Bone marrow (tissue), 2 donors: ENCODE measurements around the gene MAML2.

Experiments
- DNase-seq, 2 donors: peaks; one replicate each; lab custom pipeline; 2025; lab: John Stamatoyannopoulos, UW

MAML2 gene

DNA sequence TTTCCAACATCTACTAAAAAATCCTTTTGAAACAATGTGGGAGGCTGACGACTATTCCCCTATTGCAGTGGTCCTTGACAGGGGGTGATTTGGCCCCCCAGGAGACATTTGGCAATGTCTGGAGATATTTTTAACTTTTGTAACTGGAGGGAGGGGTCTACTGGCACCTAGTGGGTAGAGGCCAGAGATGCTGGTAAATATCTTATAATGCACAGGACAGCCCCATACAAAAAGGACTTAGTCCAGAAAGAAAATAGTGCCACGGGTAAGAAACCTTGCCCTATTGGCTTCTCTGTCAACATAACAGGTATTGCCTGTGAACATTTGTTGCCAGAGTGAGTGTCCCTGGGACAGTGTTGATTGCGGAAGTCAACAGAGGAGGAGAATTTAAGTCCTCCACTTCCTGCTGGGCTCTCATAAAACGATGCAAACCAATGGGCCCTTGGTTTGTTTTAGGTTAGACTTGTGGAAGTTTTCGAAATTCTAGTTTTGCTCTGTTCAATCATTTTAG lies 101.6 kb downstream of the MAML2 start:
- no peak for DNase-seq

DNA sequence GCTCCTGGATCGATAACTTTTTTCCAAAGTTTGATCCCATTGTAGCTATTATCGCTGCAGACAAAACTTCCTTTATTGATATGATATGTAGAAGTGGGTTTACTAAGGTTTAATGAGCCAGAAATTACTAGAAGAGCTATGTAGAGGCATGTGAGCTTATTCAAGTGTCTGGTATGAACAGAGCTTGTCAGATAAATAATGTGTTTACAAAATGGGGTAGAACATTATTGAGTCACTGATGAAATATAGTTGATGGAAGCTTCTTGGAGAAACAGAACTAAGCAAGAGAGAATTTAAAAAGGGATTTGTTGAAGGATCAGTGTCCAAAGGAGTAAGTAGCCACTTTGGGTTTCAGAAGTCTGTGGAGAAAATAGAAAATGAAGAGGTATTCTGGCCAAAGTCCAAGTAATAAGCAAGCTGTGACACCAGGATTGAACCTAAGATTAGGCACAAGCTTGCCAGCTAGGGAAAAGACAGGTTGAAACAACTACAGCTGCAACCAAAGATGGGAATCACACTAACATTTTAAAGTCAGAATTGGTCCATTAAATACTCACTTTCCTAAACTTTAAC lies 104.3 kb downstream of the MAML2 start:
- DNase-seq, result no peak

DNA sequence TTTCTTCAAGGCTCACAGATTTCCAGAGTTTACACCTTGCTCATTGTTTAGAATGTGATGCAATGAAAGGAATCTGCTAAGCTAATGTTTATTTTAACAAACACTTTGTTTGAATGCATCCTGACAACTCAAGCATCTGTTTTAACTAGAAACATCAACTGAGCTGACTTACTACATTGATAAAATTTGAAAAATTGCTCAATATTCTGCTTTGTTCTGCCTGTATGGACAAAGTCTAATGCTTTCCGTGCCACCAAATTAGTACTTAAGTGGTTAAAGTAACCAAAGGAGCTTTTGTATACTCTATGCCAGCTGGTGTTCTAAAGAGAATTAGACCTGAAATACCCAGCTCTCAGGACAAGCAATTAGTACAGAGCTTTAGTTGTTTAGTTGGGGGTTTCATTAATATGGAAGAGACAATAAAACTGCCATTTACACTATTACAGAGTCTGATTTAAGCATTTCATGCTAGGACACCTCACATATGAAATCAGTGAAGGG lies 105.2 kb downstream of the MAML2 start:
- DNase-seq, result no peak

DNA sequence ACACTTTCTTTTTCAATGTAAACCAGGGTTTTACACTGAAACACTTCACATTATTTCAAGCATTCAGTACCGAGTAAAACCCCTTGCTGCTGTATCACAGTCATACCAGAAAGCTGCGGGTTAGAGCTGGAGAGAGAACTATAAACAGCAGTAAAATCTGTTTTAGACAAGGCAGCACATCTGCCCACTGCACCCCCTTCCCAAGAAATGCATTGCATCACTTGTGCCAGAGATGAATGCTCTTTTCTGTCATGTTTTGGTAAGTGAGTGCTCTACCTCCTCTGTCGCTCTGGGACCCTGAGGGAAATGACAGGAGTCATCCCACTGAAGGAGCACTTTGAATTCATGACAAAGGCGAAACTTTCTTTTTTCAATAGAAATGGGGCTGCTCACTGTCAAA lies 107.2 kb downstream of the MAML2 start:
- no peak for DNase-seq

DNA sequence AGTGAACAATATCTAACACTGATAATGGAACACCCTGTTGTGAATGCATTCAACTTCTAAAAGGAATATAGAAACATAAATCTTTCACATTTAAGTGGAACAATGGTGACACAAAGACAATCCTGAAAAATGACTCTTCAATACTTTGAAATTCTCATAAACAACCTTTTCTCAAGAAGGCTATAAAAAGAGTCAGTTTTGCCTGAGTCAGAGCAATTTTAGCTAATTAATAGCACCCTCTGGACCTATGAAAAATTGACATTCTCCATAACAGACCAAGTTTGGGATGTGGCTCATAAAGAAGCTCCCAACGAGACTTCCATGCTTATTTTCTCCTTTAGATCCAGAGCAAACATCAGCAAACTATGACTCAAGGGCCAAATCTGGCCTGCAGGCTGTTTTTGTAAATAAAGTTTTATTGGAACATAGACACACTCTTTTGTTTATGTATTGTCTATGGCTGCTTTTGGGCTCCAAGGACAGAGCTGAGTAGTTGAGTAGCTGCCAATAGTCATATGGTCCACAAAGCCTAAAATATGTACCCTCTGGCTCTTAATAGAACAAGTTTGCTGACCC lies 108.0 kb downstream of the MAML2 start:
- no peak for DNase-seq

DNA sequence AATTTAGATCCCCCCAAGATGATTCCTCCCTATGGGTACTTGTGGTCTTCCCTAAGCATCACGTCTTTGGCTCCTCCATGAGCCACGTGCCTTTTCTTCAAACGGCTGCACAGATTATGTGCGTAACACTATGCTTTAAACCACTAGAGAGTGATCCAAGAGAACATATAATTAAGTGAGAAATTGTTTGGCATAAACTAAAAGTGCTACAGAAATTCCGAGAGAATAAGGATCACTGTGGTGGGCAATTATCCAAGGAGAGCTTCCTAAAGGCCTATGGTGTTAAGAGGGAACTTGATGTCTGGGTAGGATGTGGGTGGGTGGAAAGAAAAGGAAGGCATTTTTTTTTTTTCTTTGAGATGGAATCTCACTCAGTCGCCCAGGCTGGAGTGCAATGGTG lies 110.9 kb downstream of the MAML2 start:
- no peak for DNase-seq

DNA sequence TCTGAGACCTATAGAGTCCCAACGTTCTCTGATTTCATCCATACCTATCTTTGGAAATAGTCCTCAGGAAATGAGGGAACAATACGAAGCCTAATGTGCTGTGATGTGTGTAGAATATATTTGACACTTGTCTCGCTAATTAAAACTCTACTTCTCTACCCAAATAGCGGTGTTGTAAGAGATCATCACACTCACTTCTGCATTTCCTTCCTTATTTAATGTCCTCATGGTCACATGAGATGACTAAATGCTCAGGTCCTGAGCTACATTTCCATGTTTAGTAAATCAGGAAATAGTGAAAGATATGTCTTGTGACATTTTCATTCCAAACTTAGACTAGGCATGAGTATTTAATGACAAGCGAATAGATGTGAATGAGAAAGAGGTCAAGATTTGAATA lies 112.3 kb downstream of the MAML2 start:
- DNase-seq, result peak in 1 of 2 donors; percentile 80

DNA sequence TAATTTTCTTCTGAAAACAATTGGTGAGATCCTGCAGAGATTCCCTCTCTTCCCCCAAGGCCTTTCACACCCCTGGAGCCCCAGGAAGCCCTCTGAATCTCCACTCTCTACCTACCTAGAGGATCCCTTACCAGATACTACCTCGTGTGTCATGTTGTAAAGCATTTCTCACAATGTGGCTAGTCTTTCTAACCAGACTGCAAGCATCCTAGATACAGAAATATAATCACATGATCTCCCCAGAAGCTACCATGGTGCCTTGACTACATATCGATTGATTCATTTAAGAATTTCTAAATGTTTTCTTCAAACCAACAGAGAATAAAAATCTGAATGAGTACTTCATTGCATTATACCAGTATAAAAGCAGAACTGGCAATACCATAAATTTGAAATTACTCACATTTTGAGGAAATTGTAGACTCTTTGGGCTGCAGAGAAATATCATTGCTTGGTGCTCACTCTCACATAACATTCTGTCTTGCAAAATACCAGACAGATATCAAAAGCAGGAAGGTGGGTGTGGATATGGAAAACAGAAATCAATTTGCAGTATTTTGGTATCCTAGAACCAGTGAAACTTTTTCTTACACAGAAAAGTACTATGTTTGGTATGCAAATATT lies 113.5 kb downstream of the MAML2 start:
- peak in 1 of 2 donors; percentile 37 for DNase-seq

DNA sequence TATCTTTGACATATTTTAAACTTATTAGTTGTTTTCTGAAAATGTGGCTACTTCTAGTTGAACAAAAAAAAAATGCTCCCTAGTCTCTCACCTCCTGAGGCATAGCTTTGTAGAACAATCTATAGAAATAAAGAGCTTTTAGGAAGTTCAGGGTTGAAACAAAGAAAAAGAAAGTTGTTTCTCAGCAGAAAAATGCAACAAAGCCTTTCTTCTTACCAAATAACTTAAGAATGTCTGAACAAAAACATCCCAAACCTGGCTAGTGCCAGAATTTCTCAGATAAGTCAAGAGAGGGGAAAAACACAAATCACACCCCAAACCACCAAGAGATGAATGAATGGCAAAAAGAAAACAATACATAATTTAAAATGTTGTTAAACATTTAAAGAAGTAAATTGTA lies 114.1 kb downstream of the MAML2 start:
- DNase-seq, result no peak

DNA sequence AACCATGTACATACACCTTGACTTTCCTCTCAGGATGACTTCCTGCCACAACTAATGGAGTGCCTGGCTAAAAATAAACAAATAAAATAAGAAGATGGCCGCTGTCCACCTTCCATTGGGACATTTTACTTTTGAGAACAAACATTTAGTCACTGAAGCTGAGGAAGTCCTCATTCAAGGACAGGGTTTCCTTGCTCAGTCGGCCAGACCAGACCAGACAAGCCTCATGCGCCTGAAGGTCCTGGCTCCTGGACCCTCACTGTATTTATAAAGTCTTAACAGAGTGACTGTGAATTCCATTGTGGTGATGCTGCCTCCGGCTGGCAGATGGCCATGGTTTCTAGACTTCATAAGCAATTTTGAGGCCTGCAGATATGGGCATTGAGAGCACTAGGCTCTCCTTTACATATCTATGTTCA lies 114.5 kb downstream of the MAML2 start:
- DNase-seq, result no peak

DNA sequence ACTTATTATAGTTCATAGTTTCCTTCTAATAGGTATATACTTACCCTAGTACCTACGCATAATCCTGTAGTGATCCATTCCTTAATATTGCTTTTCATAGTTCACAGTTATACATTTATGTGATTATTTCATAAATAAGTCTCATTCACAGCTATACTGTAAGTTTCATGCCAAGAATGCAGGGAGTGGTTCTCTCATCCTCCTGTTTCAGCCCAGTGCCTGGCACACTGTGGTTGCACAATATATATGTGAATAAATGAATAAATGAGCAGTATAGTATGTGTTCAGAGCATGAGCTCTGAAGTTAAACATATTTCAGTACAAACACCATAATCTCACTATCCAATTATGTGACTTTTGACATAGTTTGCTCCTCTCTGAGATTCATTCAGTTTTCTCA lies 115.8 kb downstream of the MAML2 start:
- DNase-seq, result no peak

DNA sequence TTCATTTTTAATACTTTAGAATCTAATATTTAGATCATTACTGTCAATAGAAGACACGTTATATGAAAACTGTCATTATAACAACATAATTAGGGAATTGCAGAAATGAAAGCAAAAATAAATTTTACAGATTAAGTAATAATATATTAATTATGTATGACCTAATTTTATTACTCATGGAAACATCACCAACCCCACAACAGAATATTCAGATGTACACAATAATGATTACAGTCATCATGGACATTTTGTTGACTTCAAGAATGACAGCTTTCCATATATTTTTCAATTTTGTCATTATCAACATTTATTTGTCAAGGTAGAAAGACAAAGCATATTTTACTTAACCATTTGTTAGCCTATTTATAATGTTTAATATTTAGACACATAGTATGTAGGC lies 119.9 kb downstream of the MAML2 start:
- DNase-seq, result no peak

DNA sequence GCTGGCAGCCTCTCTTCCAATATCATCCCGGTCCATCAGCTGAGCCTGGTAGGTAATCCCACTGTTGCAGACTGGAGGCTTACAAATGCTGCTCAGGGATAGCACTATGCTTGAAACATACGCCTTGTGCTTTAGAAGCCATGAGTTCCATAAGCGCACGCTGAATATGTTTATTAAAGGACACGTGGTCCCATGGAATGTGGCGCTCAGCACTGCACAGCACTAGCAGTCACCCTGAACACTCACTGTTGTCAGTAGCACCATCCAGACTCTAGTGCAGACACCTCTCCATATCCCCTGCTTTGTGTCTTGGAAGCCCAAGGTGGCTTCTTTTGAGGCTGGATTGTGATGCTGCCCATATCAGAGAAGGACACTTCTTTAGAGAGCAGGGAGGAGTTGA lies 120.9 kb downstream of the MAML2 start:
- DNase-seq, result no peak

DNA sequence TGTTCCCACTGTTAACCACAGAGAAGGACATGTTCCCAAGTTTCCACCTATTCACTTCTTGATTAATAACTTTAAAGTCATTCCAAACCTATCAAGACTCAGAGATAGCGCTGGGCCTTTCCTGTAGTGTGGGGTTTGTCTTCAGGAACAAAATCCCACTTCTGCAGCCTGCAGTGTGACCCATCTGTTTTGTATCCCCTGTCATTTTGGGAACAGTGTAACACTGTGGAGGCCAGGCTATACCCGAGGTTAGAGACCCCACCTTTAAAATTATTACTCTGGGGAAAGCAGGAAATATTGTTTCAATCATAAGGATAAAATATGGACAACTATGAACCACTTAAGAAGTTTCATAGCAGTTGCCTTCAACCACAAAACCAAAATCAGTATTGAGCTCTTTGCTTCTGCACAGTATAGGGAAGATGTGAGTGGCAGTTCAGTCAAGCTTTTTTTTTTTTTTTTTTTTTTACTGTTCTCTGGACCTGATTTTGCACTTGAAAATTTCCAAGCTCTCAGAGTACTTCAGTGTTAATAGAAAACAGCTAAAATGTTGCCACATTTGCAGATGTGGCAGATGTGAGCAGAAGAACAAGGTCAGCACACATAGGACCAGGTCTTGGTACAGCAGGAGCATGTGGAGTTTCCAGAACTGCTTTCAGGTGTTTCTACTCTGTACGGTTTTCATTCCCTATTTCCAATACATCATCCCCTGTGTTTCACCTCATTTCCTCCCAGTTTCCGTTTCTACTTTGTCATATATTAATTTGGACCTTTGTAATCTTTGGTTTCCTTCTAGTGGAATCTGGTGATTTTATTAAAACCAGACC lies 121.5 kb downstream of the MAML2 start:
- DNase-seq, result no peak

DNA sequence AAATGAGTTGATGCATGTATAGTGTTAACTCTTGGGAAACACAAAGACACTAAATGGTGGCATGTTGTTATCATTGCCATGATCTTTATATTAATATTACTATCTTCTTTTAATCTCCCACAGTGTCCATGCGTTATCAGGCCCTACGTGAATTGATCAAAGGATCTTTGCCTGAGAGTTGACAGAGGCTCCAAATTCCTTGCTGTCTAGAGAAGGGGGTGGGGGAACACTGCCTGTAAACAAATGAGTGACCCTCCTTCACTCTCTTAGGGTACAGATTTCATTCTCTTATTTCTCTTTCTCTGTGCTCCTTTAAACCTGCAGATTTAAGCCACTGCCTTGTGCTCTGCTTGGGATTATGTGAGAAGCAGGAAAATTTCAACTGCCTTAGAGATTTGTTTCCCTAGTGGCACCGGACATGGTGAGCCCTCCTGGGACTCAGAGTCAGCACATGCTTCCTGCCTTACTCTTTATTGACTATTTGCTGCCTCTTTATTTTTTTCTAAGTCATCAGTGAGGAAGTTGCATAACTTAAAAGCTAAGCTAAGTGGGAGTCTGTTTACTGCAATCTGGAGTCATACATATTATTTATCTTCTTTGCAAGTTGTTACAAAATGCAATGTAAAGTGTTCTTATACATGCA lies 122.9 kb downstream of the MAML2 start:
- DNase-seq, result peak in 1 of 2 donors; percentile 62

DNA sequence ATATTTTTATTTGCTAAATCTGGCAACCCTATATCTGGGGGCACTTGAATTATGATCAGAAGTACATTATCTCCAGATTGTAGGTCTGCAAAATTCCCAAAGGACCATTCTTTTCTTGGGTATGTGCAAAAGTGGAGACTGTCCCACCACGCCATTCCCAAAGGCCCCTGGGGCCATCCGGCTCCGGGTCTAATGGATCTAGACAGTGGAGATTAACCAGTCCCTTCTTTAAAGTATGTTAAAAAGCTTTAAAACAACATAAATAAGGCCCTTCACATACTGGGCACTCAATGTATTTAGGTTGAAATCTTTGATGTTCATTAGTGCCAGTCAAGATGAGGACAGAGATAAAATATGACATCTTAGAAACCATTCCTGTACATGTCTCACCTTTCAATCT lies 124.1 kb downstream of the MAML2 start:
- no peak for DNase-seq

DNA sequence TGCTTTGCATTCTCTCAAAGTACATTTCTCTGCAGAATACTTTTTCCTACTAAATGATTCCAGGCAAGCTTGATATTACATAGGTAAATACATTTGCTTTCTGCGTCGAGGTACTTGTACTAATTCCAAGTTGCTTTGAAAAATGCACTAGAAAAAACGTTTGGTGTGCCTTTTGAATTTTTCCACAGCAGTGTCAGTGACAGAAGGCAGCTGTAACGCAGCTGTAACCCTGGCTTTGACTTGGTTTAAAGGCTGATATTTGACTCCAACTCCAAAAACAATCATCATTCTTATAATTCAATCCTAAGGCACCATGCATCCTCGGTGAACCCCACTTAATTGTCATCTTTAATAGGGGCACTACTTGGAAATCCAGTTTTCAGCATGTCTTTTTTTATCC lies 125.0 kb downstream of the MAML2 start:
- no peak for DNase-seq

DNA sequence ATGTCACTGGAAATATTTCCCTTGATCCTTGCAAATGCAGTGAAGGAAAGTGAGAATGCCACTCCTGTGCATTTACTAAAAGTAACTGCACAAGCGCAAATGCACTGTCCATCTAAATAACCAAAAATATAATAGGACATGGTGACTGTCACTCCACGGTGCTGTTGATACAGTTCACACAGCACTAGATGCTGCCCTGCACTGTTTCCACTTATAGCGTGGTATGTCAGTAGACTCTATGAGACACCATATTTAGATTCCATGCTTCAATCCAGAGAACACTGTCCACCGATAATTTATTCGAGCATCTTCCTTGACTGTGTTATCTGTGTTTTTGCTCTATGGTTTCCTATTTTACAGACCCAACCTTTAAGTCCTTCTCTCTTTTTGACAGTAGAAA lies 125.8 kb downstream of the MAML2 start:
- DNase-seq, result no peak

DNA sequence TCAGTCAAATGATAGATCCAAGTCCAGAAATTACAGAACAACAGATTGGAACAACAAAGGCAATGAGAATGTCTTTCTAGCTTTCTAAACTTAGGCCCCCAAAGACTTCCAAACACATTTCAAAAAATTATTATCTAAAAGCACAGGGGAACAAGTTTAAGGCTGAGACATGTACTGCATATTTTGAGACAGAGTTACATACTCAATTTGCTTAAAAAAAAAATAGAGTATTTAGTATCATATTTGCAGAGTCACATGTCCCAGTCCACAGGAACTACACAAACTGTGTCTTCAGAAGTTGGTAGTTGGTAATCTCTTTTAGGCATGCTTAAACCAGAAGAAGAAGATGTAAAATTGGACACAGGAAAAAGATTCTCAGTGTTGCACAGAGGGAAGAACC lies 127.2 kb downstream of the MAML2 start:
- no peak for DNase-seq

DNA sequence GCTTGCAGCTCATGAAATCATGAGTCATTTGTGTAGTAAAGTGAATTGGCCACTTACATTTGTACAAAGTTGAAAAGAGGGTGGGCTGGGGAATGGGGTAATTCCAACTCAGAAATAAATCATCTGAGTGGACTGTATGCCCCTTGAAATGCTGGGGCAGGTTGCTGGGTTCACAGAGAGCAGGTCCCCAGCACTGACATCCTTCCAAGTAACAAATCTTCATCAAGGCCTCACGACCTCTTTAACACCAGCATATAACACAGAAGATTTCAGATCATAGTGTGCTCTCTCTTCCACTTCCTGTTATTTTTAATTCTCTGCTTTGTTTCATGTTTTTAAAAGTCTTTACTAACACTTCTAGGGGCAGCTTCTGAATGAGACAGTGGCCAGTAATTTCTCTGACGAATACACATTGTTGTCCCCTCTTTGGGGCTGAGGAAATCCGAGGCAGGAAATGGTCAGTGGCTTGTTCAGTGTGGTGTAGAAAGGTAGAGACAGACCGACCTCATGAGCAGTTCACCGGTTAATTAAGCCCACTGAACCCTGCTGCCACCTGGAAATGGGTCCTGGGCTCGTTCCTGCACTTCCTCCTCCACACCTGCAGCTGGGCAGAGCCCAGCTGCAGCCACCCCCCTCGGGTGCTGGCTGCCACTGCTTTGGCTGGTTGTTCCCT lies 127.7 kb downstream of the MAML2 start:
- DNase-seq, result no peak

DNA sequence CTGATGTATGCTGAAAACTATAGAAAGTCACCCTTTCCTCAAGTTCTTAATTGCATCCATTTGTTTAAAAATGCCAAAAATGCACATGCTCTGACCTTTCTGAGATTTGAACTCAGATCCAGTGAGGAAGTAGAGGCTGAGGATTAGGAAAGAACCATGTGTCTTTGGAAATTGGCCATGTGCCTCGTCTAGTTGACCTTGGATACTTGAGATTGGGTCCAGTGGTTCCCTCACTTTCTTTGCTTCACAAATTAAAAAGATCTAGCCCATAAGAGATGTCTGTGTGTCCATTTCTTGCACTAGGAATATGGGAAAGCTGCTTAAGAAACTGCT lies 128.3 kb downstream of the MAML2 start:
- DNase-seq, result no peak

DNA sequence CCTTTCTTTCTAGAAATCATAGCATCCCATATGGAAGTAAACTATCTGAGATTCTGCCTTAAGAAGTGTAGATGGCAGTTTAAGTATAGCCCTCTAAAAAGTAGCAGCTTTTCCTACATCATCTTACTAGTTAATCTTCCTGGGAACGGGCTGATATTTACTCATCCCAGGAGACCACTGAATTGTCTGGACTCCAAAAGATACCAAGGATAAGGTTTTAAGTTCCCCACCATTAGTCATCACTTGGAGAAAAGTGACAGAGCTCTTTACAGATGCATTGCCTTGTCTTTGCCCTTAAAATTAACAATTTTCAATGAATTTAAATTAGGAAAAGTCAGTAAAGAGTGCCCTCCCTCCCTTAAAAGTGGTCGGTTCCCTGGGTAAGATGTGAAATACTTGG lies 129.5 kb downstream of the MAML2 start:
- DNase-seq, result no peak
